Activated CD4-positive, CD25-positive, alpha-beta regulatory T cell treated with anti-CD3 and anti-CD28 coated beads, Interleukin-2, amount 50 U/mL, for 72 hours (primary cell): ENCODE measurements around the gene KIF19.
A peak's percentile ranks its signal among the peaks of the same experiment; 100 is the strongest.
"Not testable (repeated sequence)": the region's sequence is repeated elsewhere in the genome, so short reads cannot be mapped to it uniquely, and the experiment has no call there.

Source experiments
- DNase-seq: peaks from one replicate; pipeline ENCODE4 v3.0.0; 2021

The KIF19 gene, protein sequence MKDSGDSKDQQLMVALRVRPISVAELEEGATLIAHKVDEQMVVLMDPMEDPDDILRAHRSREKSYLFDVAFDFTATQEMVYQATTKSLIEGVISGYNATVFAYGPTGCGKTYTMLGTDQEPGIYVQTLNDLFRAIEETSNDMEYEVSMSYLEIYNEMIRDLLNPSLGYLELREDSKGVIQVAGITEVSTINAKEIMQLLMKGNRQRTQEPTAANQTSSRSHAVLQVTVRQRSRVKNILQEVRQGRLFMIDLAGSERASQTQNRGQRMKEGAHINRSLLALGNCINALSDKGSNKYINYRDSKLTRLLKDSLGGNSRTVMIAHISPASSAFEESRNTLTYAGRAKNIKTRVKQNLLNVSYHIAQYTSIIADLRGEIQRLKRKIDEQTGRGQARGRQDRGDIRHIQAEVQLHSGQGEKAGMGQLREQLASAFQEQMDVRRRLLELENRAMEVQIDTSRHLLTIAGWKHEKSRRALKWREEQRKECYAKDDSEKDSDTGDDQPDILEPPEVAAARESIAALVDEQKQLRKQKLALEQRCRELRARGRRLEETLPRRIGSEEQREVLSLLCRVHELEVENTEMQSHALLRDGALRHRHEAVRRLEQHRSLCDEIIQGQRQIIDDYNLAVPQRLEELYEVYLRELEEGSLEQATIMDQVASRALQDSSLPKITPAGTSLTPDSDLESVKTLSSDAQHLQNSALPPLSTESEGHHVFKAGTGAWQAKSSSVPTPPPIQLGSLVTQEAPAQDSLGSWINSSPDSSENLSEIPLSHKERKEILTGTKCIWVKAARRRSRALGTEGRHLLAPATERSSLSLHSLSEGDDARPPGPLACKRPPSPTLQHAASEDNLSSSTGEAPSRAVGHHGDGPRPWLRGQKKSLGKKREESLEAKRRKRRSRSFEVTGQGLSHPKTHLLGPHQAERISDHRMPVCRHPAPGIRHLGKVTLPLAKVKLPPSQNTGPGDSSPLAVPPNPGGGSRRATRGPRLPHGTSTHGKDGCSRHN

DNA sequence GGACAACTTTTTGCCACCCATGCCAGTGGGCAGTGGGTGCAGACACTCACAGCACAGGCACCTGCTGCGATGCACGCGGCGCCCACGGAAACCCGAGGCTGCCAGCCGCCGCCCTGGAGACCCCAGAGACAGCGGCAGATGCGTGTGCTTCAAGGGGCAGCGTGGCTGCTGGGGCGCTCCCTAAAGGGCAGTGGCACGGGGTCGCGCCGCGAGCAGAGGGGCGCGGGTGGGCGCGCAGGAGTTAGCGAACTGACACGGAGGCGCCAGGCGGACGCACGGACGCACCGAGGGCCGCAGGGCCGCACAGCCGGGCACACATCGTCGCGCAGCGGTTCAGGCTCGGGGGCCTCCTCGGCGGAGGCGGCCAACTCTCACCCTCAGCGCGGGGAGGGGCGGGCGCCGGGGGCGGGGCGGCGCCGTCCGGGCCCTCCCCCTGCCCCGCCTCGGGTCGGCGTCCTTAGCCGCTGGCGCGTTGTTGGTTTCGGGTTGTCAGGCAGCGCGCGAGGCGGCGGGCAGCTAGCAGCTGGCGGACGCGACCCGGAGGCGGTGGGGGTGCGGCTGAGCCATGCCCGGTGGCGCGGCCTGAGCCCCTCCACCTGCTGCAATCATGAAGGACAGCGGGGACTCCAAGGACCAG lies at the start of gene KIF19:
KIF19 (plus strand) TSS at position 484 of the 637 bp plus-strand sequence; CDS start at position 608, 124 bp downstream.
- peak; percentile 52 for DNase-seq

DNA sequence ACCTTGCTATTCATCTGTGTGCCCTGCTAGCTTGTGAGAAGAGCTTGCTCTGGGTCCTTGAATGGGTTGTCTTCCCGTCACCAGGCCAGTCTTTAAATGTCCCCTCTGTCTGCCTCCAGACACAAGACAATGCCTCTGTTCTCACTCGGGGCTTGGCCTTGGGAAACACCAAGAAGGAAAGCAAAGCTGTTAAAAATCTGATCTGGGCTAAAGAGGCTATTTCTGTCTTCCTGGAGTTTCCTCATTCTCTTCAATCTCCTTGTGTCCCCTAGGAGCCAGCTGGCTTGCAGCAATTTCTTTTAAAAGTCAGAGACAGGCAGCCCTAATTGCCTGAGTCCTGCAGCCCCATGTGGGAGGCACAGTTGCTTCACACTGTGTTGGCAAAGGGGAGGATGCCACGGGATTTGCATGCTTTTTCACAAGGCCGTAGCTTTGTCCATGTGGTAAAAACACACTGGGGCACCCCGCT lies 49.5 kb upstream of the KIF19 start:
- DNase-seq: no peak

DNA sequence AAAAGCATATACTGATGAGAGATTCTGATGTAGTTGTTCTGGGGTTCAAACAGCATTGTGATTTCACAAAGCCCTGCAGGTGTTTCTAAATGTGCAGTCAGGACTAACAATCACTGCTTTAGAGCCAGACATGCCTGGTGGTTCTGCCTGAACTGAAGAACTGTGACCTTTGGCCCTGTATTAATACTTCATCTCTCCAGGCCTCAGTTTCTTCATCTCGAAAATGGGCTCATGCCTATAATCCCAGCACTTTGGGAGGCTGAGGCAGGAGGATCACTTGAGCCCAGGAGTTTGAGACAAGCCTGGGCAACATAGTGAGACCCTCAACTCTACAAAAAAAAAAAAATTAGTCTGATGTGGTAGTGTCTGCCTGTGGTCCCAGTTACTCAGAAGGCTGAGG lies 48.1 kb upstream of the KIF19 start:
- DNase-seq: no peak

DNA sequence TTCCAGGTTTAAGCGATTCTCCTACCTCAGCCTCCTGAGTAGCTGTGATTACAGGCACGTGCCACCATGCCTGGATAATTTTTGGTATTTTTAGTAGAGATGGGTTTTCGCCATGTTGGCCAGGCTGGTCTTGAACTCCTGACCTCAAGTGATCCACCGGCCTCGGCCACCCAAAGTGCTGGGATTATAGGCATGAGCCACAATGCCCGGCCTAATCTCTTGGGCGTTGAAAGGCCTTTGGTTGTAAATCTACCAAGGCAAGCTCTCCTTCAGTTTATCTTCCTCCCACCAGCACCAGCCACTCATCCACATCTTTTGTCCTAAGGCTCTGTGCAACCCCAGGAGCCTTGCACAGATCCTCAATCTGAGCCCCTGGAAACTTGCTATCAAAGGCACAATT lies 46.4 kb upstream of the KIF19 start:
- DNase-seq: not testable (repeated sequence)

DNA sequence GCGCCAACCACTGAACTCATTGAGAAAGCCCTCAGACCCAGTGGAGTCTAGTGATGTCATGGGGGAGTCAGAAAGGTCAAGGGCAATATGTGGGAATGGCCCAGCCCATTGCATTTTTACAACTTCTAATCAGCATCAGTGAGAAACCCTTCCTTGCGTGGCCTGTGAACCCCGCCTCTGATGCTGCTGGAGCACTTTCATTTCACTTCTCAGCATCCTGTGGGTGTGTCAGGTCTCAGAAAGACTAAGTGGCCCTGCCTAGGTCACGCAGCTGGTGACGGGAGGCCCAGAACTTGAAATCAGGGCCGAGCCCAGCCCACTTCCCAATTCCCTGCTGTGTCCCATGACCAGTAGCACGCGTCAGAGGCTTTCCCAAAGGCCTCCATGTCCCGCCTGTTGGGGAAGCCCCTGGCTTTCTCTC lies 45.9 kb upstream of the KIF19 start:
- DNase-seq: peak; percentile 51

DNA sequence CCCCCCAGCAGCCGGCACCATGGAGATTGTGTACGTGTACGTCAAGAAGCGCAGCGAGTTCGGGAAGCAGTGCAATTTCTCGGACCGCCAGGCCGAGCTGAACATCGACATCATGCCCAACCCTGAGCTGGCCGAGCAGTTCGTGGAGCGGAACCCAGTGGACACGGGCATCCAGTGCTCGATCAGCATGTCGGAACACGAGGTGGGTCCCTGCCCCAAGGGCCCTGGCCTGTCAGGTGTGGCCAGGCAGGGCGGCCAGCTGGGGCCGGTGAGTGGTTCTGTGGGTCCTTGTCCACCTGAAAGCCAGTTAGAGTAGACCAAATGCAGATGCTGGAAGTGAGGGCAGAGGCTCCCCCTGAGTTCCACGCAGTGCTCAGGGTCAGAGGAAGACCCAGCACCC lies 44.2 kb upstream of the KIF19 start:
- no peak for DNase-seq

DNA sequence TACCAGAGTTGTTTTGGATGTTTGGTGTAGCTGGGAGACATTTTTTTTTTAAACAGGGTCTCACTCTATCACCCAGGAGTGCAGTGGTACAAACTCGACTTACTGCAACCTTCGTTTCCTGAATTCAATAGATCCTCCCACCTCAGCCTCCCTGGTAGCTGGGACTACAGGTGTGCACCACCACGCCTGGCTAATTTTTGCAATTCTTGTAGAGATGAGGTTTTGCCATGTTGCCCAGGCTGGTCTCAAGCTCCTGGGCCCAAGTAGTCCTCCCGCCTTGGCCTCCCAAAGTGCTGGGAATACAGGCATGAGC lies 43.8 kb upstream of the KIF19 start:
- not testable (repeated sequence) for DNase-seq

DNA sequence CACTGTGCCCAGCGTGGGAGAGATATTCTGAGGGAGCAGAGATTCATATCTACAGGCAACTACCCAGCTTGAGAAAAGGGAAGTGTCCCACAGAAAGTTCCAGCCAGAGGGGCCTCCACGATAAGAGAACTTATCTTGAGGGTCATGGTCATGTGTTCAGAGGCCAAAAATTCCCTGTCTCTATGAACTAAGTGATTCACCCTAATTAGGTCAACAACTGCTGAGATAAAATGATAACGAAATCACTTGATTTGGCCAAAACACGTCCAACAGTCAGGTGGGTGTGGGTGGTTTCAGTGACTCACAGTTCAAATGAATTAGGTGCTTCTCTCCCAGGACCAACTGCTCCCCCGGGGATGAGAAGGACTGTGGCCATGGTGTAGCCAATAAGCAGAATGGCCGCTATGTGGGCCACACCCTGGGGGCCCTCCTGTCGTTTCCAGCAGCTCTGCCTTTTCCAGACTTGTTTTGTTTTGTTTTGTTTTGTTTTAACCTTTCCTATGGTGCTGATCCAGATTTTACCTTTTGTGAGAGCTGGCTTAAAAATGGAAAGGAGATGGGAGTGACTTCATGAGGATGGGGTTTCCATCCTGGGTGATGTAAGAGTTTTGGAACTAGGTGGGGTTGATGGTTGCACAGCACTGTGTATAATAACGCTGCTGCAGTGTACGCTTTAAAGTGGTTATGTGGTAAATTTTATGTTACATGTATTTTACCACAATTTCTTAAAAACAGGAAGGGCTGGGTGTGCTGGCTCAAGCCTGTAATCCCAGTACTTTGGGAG lies 43.2 kb upstream of the KIF19 start:
- peak; percentile 60 for DNase-seq

DNA sequence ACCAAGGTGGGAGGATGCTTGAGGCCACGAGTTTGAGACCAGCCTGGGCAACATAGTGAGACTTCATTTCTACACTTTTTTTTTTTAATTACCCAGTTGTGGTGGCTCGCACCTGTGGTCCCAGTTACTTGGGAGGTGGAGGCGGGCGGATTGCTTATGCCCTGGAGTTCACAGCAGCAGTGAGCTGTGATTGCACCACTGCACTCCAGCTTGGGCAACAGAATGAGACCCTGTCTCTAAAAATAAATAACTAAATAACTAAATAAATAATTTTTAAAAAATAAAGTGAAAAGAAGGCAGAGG lies 42.7 kb upstream of the KIF19 start:
- peak; percentile 44 for DNase-seq

DNA sequence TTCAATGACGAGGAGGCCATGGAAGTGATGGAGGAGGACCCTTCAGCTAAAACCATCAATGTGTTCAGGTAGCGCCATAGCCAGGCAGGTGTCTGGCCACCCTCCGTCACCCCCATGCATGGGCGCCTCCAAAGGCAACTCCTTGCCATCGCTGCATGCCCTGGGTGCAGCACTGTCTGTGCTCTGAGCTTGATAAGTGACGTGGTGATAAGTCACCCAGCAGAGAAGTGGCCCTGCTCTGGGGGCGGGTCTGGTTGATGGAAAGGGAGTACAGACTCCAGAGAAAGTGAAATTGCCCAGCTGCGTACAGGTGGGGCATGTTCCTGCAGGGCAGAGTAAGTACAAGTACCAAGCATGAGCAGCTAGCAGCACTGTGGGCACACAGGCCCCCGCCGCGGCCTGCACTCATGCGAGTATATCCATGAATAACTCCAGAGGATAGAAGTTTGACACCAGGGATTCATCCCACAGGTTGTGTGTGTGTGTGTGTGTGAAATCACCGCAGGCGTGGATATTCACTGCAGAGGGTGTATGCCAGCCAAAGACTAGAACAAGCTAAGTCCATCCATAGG lies 38.9 kb upstream of the KIF19 start:
- DNase-seq: no peak

DNA sequence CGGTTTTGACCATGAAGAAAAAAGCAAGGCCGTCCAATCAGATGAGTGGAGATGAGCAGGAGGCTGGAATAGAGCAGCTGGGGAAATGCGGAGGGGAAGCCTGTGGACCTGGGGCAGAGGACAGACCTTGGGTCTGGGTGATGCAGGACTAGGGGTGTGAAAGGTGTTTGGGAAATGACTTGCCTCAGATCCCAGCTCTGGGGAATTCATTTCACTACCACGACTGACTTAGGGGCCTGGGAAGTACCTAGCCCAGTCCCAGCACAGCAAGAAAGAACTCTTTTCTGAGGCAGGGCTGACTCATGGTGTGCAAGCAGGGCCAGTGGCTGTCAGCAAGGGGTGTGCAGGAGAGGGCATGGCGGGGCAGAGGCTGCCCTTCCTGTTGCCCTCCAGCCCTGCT lies 37.2 kb upstream of the KIF19 start:
- DNase-seq: no peak

DNA sequence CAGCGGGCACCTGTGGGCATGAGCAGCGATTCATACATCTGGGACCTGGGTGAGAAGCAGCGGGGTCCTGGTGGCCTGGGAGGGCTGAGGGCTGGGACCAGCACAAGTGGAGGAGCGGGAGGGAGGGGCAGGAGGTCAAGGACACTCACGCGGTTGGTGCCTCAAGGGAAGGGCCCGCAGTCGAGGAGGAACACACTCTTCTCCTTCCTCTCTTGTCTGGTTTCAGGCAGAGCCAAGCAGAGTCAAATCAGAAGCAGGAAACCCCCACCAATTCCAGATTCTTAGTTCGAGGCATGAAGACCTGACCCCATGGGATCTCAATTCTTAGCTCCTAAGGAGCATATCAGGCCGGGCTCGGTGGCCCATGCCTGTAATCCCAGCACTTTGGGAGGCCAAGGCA lies 36.3 kb upstream of the KIF19 start:
- DNase-seq: no peak

DNA sequence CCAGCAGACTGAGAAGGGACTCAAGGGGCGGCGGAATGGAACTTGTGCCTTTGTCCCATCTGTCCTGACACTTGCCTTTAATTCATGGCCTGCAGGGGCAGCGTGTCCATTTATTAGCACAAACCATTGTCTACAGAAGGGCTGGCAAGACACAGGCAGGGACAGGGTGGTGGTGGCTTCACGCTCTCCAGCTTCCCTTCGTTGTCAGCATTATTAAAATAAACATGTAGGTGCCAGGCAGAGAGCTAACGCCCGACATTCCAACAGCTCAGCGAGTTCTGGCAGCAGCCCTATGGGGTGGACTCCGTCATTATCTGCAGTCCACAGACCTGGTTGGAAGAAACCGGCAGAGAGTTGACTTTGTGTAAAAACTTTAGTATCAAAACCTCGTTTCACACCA lies 35.7 kb upstream of the KIF19 start:
- no peak for DNase-seq

DNA sequence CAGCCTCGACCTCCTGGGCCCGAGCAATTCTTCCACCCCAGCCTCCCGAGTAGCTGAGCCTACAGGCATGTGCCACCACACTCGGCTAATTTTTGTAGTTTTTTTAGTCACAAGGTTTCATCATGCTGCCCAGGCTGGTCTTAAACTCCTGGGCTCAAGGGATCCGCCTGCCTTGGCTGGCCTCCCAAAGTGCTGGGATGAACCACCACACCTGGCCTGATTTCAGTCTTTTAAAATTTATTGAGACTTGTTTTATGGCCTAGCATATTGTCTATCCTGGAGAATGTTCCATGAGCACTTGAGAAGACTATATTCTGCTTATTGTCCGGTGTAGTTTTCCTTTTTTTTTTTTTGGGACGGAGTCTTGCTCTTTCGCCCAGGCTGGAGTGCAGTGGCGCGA lies 33.5 kb upstream of the KIF19 start:
- no peak for DNase-seq

DNA sequence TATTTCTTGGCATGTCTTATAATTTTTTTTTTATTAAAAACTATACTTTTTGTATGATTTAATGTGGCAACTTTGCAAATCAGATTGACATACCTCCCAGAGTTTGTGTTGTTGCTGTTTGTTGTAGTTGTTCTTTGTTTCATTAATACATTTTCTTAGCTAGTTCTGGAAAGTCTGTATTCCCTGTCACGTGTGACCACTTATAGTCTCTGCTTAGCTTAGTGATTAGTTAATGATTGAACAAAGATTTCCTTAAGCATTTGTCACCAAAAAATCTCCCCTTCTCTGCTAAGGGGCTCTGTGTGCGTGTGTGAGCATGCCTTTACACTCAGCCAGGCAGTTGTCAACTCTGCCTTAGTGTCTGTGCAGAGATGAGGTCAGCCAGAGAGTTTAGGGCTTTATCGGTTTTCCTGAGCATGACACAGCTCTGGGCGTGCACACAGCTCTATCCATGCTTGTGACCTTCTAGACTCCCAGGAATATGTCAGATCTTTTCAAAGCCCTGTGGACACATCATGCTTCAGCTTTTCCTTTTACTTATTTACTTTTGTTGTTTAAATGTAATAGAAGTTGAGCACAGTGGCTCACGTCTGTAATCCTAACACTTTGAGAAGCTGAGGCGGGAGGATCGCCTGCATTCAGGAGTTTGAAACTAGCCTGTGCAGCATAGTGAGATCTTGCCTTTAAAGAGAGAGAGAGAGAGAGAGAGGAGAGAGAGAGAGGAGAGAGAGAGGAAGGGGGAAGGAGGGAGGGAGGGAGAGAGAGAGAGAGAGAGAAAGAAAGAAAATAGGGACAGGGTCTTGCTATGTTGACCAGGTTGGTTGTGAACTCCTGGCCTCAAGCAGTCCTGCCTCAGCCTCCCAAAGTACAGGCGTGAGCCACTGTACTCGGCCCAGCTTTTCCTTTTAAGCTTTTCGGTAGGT lies 30.1 kb upstream of the KIF19 start:
- DNase-seq: no peak

DNA sequence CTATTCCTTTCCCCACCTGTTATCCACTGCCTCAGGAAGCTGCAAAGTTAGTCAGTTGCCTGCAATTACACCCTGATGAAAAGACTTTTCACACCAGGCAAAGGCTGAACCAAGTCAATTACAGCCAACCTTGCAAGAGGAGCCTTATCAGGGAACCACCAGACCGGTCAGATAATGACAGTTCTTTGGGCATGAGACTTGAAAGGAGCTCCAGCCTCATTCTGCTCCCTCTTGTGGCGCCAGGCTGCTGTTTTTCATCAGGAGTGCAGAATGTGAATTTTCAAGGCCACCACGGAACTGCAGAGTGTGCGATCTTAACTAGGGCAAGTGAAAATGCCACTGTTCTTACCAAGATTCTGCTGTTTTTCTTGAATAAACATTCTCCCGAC lies 29.5 kb upstream of the KIF19 start:
- DNase-seq: no peak

DNA sequence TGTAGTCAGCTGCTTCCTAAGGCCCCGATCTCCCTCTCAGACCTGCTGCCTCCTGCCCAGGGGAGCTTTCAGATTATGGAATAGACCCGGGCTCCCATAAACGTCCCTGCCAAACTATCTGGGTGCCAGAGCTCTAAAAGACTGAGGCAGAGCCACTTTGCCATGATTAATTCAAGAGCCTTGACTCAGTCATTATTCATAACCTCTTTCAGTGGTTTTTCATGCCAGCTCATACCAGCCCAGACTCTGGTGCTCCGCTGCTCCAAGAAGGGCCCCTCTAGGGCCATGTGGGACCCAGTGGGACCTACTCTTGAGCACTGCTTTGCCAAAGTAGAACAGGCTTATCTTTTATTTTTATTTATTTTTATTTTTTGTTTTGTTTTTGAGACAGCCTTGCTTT lies 28.1 kb upstream of the KIF19 start:
- no peak for DNase-seq

DNA sequence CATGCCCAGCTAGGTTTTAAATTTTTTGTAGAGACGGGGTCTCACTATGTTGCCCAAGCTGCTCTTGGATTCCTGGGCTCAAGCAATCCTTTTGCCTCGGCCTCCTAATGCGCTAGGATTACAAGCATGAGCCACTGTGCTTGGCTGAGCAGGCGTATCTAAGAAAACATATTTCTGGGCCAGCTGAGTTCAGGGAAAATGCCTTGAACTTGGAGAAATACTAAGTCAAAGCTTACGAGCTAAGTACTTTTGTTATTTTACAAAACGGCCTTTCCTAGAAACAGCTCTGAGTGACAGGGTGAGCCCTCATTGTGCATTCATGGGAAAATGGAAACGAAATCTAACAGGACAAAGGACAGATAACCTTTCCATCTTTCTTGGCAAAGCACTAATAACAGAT lies 27.2 kb upstream of the KIF19 start:
- DNase-seq: no peak

DNA sequence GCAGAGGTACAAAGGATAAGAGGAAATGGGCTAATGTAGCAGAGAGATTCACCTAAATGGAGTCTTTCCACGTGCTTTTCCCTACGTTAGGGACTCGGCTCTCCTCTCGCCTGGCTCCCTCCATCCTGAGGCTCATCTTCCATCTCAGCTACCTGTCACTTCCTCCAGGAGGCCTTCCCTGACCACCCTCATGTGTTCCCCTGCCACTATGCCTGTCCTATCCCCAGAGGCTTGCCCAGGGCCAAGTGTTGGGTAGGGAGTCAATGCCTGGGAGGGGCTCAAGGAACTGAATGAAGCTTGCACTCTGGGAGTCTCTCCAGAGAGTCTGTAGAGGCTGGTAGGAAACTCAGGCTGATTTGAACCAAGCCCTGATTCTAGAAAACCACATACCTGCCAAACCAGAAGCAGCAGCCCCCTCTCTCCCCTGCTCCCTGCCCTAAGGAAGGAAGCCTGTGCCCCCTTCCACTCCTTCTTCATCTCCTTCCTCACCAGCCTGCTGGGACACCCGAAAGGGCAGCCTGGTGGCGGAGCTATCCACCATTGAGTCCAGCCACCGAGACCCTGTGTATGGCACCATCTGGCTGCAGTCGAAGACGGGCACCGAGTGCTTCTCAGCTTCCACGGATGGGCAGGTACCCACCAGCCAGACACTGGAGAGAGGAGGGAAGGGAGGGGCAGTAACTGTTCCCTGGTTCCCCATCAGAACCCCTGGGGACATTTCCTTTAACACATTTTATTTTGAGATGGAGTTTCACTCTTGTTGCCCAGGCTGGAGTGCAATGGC lies 26.6 kb upstream of the KIF19 start:
- DNase-seq: no peak

DNA sequence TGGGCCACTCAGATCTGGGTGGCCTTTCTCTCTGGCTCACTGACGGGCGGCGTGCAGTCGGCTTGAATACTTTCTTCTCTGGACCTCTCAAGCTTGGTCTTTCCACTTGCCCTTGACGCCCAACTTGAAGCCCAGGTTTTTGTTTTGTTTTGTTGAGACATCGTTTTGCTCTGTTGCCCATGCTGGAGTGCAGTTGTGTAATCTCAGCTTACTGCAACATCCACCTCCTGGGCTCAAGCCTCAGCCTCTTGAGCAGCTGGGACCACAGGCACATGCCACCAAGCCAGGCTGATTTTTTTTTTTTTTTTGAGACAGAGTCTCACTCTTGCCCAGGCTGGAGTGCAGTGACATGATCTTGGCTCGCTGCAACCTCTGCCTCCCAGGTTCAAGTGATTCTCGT lies 22.7 kb upstream of the KIF19 start:
- no peak for DNase-seq

DNA sequence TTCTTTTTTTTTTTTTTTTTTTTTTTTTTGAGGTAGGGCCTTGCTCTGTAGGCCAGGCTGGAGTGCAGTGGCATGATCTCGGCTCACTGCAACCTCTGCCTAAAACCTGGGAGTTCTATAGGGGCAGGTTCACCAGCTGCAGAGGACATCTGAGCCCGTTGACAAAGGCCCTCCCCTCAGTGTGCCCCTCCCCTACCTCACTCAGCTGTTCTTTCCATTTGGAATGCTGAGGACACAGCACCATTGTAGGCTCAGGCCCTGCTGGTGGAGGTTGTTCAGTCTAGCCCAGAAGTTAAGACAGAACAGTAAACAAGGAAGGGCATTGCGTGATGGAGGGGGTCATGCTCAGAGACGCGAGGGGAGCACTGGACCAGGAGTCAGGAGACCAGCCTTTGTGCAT lies 21.8 kb upstream of the KIF19 start:
- no peak for DNase-seq
